ENCODE data around the gene KRT25.

DNA sequence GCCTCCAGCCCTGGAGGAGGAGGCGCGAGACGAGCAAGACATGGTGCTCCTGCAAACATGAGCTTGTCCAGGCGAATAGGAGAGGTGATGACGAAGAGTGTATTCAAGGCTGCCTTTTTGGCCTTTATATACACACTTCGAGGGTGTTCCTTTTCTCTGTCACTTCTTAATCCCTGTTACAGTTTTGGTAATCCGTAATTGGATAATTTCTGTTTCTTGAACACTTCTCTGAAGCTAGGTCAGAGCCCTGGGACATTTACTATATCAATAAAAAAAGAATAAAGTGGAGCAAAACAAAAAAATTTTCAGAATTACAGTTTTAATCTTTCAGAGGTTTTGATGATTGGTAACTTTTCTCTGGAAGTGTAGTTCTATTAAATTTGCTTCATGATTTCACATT, 51.5 kb downstream of the KRT25 start, which contains the start of gene KRT24:
- TF ChIP-seq, protein P1, sequence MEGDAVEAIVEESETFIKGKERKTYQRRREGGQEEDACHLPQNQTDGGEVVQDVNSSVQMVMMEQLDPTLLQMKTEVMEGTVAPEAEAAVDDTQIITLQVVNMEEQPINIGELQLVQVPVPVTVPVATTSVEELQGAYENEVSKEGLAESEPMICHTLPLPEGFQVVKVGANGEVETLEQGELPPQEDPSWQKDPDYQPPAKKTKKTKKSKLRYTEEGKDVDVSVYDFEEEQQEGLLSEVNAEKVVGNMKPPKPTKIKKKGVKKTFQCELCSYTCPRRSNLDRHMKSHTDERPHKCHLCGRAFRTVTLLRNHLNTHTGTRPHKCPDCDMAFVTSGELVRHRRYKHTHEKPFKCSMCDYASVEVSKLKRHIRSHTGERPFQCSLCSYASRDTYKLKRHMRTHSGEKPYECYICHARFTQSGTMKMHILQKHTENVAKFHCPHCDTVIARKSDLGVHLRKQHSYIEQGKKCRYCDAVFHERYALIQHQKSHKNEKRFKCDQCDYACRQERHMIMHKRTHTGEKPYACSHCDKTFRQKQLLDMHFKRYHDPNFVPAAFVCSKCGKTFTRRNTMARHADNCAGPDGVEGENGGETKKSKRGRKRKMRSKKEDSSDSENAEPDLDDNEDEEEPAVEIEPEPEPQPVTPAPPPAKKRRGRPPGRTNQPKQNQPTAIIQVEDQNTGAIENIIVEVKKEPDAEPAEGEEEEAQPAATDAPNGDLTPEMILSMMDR (IDR thresholded peaks at IDR 0.05; ENCODE audit: low read depth, low read length): no peak
- no peak for TF ChIP-seq EZH2phosphoT487 (IDR thresholded peaks at IDR 0.05; ENCODE audit: low read depth)

Measured in OCI-LY3 (cell line).